Measurements from ENCODE around the gene CHRNE. TPM values are rescaled to one million over a fixed set of nuclear protein-coding genes. Genes with fewer than 3 reads are reported as not detected.
A peak's percentile ranks its signal among the peaks of the same experiment; 100 is the strongest.

The CHRNE gene
- polyA plus RNA-seq, 2 of the 4 experiments (the other 2 are of a cell fraction) = 0.10 to 0.13 TPM

- peak overlapping the region; percentile 99 for H3K27ac ChIP-seq
- peak overlapping the region; percentile 99 for H3K4me2 ChIP-seq
- FAIRE-seq (peak; percentile 56), ATAC-seq (peak; percentile 47 to 69), DNase-seq (ENCODE audit: low read depth in 1 of 2, low spot score in 1 of 2) (peak; percentile 95 to 98)
- H3K9me3 ChIP-seq = no peaks in the 10 kb centered on the region
- CTCF ChIA-PET = interaction anchor here (0.6 to 1.5 kb wide), 4 partner anchors 16 to 39 kb away, joined by 3 read pairs; partner anchors contain the start of genes CAMTA2 and SPAG7
- POLR2A ChIA-PET = interaction anchor here (0.9 to 5.3 kb wide), 8 partner anchors 9 to 239 kb away, joined by 3 to 68 read pairs (median 6); partner anchors contain the start of genes ARRB2, INCA1, KIF1C and RNF167
- TF ChIP-seq FOSL2 (IDR thresholded peaks at IDR 0.05) = no peak; the same call in 1 of the 2 replicates
- TF ChIP-seq FOSL2 (CRISPR knock-in tag; IDR thresholded peaks at IDR 0.05) = peak; percentile 51; the same call in 1 of the 2 replicates
- TF ChIP-seq GATA3 (IDR thresholded peaks at IDR 0.05; ENCODE audit: borderline replicate concordance) = no peak
- TF ChIP-seq RAD21 (conservative IDR thresholded peaks at IDR 0.05 in 1 of 2, IDR thresholded peaks at IDR 0.05 in 1 of 2) = no peak
- TF ChIP-seq ZC3H11A (IDR thresholded peaks at IDR 0.05) = no peak
- peak; percentile 64 for TF ChIP-seq POLR2A (IDR thresholded peaks at IDR 0.05; ENCODE audit: low read length)
- TF ChIP-seq KDM5A (IDR thresholded peaks at IDR 0.05) = no peak
- TF ChIP-seq, protein P1, sequence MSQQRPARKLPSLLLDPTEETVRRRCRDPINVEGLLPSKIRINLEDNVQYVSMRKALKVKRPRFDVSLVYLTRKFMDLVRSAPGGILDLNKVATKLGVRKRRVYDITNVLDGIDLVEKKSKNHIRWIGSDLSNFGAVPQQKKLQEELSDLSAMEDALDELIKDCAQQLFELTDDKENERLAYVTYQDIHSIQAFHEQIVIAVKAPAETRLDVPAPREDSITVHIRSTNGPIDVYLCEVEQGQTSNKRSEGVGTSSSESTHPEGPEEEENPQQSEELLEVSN (IDR thresholded peaks at IDR 0.05; ENCODE audit: borderline replicate concordance, low read depth) = peak; percentile 15; the same call in 1 of the 2 replicates
- TF ChIP-seq, protein P2, sequence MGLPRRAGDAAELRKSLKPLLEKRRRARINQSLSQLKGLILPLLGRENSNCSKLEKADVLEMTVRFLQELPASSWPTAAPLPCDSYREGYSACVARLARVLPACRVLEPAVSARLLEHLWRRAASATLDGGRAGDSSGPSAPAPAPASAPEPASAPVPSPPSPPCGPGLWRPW (IDR thresholded peaks at IDR 0.05) = no peak
- no peak; the same call in 2 of the 3 replicates for TF ChIP-seq BCL3 (IDR thresholded peaks at IDR 0.05)
- no peak for TF ChIP-seq BHLHE40 (IDR thresholded peaks at IDR 0.05; ENCODE audit: low read depth, low read length)
- peak; percentile 56 for TF ChIP-seq TP53 (CRISPR knock-in tag; IDR thresholded peaks at IDR 0.05)
- TF ChIP-seq MYC (IDR thresholded peaks at IDR 0.05; ENCODE audit: borderline replicate concordance, low read length) = peak; percentile 69
- WGBS (ENCODE audit: missing lambda C conversion rate) = 3% methylated on average over 30 of the region's 40 CpGs
- H3K4me3 ChIP-seq = peak overlapping the region; percentile 98
- H3K4me1 ChIP-seq = peaks cover 54% of the 10 kb centered on the region
These were observed 46.0 kb upstream of the CHRNE start for GRCh38 chr17:4948931-4949320.

DNA sequence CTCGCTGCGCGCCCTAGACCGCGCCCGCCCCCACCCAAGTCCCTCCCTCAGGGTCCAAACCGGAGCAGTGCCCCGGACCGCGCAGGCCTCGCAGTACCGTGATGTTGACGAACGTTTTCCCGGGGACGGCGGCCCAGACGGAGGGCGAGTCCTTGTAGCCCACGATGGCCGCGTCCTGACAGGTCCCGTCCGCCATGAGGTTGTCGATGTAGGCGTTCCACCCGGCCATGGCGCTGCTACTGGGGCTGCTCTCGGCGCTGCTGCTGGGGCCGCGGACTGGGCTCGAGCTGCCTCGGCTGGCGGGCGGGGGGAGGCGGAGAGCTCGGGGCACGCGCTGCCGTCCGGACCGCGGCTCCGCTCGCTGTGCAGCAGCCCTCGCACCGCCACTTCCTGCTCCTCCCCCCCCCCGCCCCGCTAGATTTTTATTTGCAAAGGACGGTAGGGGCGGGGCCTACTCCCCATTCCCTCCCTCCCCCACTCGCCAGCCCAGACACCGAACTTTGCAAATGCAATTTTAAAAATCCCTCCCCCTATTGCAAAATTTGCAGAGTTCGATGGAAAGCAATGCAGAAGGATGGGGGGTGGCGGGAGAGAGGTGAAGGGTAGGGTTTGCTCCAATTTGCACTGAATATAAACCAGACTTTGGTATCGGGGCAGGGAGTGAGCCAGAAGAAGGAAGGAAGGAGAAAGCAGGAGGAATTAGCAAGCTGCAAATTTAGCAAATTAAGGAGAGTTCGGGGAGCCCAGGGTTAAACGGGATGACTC is 45.5 kb upstream of the CHRNE start, which contains the start of gene PFN1:
TSS of gene PFN1 (minus strand) at position 365 of the 765 bp plus-strand sequence. CDS start at position 229, 136 bp downstream.
- FAIRE-seq = no peak
- peak; percentile 94 for TF ChIP-seq POLR2A (IDR thresholded peaks at IDR 0.05; ENCODE audit: low read length)
- peak; percentile 25; the same call in 1 of the 2 replicates for TF ChIP-seq FOSL2 (IDR thresholded peaks at IDR 0.05)
- no peak; the same call in 1 of the 2 replicates for TF ChIP-seq FOSL2 (CRISPR knock-in tag; IDR thresholded peaks at IDR 0.05)
- peak; percentile 78 to 99 for TF ChIP-seq JUN (IDR thresholded peaks at IDR 0.05)
- TF ChIP-seq, protein P3, sequence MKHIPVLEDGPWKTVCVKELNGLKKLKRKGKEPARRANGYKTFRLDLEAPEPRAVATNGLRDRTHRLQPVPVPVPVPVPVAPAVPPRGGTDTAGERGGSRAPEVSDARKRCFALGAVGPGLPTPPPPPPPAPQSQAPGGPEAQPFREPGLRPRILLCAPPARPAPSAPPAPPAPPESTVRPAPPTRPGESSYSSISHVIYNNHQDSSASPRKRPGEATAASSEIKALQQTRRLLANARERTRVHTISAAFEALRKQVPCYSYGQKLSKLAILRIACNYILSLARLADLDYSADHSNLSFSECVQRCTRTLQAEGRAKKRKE (CRISPR knock-in tag; IDR thresholded peaks at IDR 0.05; ENCODE audit: low read depth) = no peak
- 0 out of 2 replicates have a peak, but pooled peaks have one; percentile 16 for TF ChIP-seq HOXB5 (CRISPR knock-in tag; IDR thresholded peaks at IDR 0.05)
- TF ChIP-seq, protein P4, sequence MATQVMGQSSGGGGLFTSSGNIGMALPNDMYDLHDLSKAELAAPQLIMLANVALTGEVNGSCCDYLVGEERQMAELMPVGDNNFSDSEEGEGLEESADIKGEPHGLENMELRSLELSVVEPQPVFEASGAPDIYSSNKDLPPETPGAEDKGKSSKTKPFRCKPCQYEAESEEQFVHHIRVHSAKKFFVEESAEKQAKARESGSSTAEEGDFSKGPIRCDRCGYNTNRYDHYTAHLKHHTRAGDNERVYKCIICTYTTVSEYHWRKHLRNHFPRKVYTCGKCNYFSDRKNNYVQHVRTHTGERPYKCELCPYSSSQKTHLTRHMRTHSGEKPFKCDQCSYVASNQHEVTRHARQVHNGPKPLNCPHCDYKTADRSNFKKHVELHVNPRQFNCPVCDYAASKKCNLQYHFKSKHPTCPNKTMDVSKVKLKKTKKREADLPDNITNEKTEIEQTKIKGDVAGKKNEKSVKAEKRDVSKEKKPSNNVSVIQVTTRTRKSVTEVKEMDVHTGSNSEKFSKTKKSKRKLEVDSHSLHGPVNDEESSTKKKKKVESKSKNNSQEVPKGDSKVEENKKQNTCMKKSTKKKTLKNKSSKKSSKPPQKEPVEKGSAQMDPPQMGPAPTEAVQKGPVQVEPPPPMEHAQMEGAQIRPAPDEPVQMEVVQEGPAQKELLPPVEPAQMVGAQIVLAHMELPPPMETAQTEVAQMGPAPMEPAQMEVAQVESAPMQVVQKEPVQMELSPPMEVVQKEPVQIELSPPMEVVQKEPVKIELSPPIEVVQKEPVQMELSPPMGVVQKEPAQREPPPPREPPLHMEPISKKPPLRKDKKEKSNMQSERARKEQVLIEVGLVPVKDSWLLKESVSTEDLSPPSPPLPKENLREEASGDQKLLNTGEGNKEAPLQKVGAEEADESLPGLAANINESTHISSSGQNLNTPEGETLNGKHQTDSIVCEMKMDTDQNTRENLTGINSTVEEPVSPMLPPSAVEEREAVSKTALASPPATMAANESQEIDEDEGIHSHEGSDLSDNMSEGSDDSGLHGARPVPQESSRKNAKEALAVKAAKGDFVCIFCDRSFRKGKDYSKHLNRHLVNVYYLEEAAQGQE (IDR thresholded peaks at IDR 0.05) = no peak
- TF ChIP-seq HDAC2 (IDR thresholded peaks at IDR 0.05) = no peak
- no peak for TF ChIP-seq HOXA7 (CRISPR knock-in tag; IDR thresholded peaks at IDR 0.05)
- TF ChIP-seq PBX3 (IDR thresholded peaks at IDR 0.05) = peak; percentile 49; the same call in 1 of the 2 replicates
- TF ChIP-seq, protein P2 (IDR thresholded peaks at IDR 0.05) = peak; percentile 47; the same call in 1 of the 2 replicates
- peak; percentile 52 for TF ChIP-seq CHD2 (IDR thresholded peaks at IDR 0.05; ENCODE audit: low read length, partially characterized antibody)
- peak; percentile 85 for TF ChIP-seq MYC (IDR thresholded peaks at IDR 0.05; ENCODE audit: borderline replicate concordance, low read length)
- TF ChIP-seq, protein P5, sequence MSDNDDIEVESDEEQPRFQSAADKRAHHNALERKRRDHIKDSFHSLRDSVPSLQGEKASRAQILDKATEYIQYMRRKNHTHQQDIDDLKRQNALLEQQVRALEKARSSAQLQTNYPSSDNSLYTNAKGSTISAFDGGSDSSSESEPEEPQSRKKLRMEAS (IDR thresholded peaks at IDR 0.05) = peak; percentile 52
- TF ChIP-seq PHF8 (IDR thresholded peaks at IDR 0.05; ENCODE audit: borderline replicate concordance, low read depth) = peak; percentile 95
- no peak for TF ChIP-seq MAFK (IDR thresholded peaks at IDR 0.05; ENCODE audit: partially characterized antibody)
- no peak for TF ChIP-seq POLR2AphosphoS2 (conservative IDR thresholded peaks at IDR 0.05; ENCODE audit: low read length)
- TF ChIP-seq FOSB (CRISPR knock-in tag; IDR thresholded peaks at IDR 0.05) = no peak
- TF ChIP-seq RAD21 (conservative IDR thresholded peaks at IDR 0.05 in 1 of 2, IDR thresholded peaks at IDR 0.05 in 1 of 2) = no peak

More for the DNA sequence above, 45.5 kb upstream of the CHRNE start, which contains the start of gene PFN1:
- under 1% methylated on average over 47 of the region's 59 CpGs for WGBS (ENCODE audit: missing lambda C conversion rate)
- peak; percentile 28 to 44 for ATAC-seq
- H3K9me3 ChIP-seq = no peaks in the 10 kb centered on the region
- ChIA-PET POLR2A (interaction anchor here (0.9 to 5.3 kb wide), 8 partner anchors 8 to 238 kb away, joined by 3 to 68 read pairs (median 6); partner anchors contain the start of genes ARRB2, INCA1, KIF1C and RNF167), CTCF (interaction anchor here (0.6 to 1.9 kb wide), 5 partner anchors 16 to 39 kb away, joined by 3 to 7 read pairs (median 3); partner anchors contain the start of genes CAMTA2 and SPAG7)
- H3K4me2 ChIP-seq = peak within 1 kb of the TSS; percentile 99
- DNase-seq (ENCODE audit: low read depth in 1 of 2, low spot score in 1 of 2) = peak; percentile 90 to 95
- H3K27ac ChIP-seq = peak within 1 kb of the TSS; percentile 99
- peak within 1 kb of the TSS; percentile 98 for H3K4me3 ChIP-seq
- peaks cover 54% of the 10 kb centered on the region for H3K4me1 ChIP-seq
